ENCODE measurements around the gene POU3F4.

The POU3F4 gene

DNA sequence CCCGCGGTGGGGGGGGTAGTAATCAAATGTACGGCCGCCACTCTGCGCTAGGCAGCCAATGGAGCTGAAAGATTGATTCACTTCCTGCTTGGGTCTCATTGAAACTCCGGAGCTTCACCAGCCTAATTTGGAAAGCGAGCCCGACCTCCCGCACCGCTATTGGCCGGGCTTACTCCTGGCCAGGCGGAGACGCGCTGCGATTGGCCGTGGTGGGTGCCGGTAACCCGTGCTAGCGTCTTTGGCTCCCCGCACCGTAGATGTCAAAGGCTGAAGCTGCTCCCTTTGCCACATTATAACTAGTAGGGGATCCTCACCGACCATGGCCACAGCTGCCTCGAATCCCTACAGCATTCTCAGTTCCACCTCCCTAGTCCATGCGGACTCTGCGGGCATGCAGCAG lies at the start of gene POU3F4:
POU3F4 (plus strand) TSS at position 285 of the 400 bp plus-strand sequence; CDS start at position 320, 35 bp downstream.
- no peak for DNase-seq (ENCODE audit: low spot score)

DNA sequence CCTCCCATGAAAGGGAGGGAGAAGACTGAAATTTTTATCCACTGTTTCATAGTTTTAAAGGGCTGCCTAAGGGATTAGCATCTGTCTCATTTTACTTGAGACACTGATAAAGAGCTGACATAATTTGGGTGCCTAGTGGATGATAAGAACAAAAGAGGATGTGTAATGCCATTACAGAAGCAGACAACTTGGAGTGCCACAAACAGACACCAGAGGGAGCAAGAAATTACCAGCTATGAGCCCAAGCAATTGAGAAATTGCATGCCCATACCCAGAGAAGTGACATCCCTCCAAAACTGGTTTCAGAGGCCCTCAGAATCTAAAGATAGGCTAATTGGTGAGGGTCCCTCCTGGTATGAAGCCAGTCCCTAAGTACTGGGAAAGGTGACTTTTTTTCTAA lies 38.5 kb upstream of the POU3F4 start:
- DNase-seq (ENCODE audit: low spot score) = peak; percentile 9

DNA sequence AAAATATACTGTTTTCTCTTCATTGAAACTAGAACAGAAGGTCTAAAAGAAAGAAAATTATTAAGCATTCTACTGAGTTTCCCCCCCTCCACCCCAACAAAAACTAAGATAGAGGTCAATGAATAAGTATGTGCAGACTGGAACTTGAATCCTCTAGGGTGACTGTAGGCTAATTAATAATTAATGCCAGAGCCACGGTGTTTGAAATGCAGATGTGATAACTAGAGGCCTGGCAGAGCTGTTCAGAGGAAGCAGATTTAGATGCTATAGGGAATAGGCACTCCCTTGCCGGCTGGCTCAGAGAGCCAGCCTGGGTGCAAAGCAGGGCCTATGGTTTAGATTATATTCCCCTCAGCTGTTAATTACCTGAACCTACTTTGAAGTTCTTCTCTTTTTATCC lies 12.2 kb upstream of the POU3F4 start:
- DNase-seq (ENCODE audit: low spot score) = no peak

DNA sequence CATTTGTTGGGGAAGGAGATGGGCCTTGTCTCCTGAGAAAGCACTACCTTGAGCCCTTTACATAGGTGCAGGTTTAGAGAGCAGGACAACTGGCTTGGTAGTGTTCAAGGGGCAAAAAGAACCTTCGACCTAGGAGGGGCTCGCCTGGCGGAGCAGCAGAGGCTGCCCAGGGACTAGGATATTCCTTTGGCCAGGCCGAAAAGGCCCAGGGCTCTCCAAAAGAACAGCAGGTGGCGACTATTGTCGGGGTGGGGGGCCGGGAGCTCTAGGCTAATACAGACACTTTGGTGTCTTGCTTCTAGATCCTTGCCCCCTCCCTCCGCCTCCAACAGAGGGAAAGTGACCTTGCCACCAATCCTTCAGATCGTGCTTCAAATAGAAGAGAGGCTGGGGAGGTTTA lies 7.1 kb upstream of the POU3F4 start:
- no peak for DNase-seq (ENCODE audit: low spot score)

DNA sequence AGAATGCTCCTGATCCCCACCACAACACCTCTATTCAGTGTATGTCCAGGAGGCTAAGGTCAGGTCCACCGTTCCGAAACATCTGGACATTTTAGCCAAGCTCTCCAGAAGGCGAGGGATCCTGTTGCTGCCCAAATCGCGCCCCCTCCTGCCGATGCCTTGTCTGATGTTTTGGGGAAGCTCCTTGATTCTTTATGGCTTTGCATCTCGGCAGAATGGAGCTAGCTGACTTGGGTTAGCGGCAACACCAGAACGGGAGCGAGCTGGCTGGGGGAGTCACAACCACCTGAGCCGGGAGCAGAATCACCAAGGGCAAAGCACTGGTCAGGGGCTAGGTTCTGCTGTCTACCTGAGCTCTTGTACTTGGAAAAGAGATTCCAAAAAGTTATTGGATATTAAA lies 6.6 kb upstream of the POU3F4 start:
- DNase-seq (ENCODE audit: low spot score) = no peak

DNA sequence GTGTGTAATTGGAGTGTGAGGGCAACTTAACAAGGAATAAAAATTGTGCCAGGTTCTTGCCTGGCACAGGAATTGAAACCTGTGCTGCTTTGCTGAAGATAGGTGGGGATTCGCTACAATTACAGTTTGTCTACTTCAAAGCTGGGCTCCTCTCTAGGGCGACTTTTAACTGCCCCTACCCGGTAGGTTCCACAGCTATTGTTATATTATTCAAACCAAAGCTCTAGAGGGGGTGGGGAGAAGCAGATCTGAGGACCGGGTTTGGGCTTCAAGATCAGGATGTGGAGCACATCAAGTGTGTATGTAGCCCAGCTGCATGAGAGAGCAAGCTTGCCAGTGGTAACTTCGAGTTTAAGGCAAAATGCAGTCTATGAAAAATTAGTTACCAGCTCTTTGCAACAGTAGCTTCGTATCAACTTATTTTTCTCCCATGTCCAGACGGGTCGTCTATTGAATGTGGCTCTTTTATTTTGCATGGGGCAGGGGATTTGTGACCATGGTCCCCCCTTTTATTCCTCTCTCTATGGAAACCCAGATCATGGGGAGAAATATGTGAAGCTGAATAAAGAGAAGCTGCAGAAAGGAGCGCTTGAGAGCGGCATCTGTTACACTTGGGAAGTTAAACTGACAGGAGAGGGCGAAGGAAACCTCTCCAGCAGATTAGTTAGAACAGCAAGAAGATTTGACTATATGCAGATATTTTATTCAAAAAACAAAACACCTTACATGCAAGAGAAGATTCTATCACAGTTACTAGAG lies 3.2 kb upstream of the POU3F4 start:
- DNase-seq (ENCODE audit: low spot score) = no peak

DNA sequence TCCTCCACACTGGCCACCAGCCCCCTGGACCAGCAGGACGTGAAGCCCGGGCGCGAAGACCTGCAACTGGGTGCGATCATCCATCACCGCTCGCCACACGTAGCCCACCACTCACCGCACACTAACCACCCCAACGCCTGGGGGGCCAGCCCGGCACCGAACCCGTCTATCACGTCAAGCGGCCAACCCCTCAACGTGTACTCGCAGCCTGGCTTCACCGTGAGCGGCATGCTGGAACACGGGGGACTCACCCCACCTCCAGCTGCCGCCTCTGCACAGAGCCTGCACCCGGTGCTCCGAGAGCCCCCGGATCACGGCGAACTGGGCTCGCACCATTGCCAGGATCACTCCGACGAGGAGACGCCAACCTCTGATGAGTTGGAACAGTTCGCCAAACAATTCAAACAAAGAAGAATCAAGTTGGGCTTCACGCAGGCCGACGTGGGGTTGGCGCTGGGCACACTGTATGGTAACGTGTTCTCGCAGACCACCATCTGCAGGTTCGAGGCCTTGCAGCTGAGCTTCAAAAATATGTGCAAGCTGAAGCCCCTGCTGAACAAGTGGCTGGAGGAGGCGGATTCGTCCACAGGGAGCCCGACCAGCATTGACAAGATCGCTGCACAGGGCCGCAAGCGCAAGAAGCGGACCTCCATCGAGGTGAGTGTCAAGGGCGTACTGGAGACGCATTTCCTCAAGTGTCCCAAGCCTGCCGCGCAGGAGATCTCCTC lies 600 bp downstream of the POU3F4 start:
- DNase-seq (ENCODE audit: low spot score) = no peak

DNA sequence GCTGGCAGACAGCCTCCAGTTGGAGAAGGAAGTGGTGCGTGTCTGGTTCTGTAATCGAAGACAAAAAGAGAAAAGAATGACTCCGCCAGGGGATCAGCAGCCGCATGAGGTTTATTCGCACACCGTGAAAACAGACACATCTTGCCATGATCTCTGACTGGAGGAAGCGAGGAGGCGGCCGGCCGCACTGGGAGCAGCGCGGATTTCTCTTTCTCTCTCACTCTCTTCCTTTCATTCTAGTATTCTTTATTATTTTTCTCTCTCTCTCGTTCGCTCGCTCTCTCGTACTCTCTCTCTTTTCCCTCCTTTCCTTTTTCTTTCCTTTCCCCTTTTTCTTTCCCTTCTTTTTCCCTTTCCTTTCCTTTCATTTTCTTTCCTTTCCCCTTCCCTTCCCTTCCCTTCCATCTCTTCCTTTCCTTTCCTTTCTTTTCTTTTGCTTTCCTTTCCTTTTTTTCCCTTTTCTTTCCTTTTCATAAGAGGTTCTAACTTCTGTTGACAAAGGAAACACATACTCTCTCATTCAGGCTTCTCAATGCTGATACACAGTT lies 1.2 kb downstream of the POU3F4 start:
- DNase-seq (ENCODE audit: low spot score) = no peak

DNA sequence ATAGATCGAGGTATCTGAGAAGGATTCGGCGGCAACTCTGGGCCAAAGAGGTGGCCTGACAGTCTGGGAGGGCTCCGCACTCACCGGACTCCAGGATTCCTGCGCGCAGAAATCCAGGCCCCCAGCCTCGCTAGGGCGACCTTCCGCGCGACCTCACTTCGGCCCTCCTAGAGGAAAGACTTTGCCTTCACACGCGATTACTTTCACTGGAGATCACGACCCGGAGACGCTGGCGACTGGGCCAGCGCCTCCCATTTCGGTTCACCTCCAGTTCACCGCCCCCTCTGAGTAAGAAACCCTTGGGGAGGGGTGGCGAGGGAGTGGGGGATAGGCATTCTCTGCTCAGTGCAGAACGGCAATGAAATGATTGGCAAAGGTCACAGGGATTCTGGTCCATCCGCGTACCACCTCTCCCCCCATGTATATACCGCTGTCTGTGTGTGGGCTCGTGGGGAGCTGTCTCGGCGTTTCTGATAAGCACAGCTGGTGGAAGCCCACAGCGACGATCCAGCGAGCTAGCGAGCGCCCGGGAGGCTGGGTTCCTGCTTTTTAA lies 2.5 kb downstream of the POU3F4 start:
- no peak for DNase-seq (ENCODE audit: low spot score)

DNA sequence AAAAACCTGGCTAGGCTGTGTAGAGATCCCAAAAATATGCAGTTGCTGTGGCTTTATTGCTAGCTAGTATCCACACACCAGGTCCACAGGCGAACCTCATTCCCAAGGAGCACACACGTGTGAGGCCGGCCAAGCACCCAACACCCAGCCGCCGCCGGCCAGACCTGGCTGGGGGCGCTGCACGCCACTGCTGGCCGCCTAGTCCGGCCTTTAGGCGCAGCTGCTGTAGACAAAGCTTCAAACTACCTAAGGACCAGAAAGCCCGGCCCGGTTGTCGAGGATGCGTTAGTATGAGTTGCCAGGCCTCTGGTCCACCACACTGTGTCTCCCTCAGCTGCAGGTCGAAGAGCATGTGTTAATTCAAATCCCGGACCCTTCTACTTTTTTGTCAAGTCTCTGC lies 3.1 kb downstream of the POU3F4 start:
- DNase-seq (ENCODE audit: low spot score) = no peak

DNA sequence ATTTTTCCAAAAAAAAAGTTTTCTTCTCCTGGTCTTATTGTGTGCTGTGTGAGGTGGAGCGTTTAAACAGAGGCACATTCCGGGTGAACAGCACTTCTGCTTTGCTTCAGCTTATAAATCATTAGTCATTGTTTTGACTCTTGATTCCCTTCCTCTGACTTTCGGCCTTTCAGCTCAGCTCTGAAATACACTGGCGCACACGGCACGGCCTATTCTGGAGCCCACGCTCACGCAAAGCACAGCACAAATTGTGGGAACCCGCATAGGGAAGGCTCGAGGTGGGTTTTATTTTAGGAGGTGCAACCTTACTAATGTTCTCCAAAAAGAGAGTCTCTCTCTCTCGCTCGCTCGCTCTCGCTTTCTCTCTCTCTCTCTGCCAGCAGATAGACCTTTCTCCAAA lies 4.0 kb downstream of the POU3F4 start:
- no peak for DNase-seq (ENCODE audit: low spot score)

DNA sequence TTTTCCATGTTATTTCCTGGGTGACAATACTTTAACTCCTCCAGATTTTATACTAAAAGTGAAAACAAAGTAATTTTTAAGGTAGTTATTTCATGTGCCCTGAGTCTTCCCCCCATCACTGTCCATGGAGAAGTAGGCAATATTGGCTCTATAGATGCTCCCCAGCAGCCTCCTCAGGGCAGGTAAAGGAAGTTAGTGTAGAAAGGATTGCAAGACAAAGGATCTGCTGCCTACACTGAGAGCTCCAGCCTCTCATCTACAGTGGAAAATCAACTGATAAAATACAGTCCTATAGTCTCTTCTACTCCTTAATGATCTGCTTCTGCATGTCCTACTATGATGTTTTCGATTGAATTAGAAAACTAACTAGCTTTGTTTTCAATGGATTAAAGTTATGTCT lies 8.5 kb downstream of the POU3F4 start:
- DNase-seq (ENCODE audit: low spot score) = no peak

DNA sequence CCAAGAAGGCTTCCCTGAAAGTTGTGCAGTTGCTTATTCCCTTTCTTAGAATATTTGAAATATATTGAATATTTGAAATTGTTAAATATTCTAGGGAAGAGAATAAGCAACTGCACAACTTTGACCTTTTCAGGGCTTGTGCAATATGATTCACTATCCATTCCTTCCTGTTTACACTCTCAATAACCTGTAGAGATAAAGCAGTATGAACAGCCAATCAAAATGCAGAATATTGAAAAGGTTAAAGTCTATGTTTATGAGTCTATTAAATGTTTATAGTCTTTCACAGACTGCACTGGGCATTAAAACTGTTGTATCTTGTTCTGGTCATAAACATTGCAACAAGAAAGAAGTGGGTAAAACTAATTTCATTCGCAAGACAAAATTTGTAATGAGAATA lies 13.8 kb downstream of the POU3F4 start:
- DNase-seq (ENCODE audit: low spot score) = no peak

DNA sequence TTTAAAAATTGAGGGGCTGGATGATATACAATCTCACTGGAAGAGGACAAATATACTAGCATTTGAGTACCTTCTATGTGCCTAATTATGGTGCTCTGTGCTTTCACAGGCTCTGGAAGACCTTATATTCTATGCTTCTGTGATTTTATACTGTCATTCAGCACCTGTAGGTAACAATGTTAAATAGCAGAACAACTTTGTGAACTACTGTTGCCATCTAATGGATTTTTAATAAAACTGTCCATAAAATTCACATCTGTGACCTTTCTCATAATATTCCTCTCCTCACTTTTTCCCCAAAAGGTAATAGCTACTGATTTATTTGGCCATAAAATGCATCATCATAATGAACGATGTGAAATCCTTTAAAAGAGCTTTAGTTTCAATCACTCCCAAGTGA lies 21.9 kb downstream of the POU3F4 start:
- DNase-seq (ENCODE audit: low spot score) = no peak

DNA sequence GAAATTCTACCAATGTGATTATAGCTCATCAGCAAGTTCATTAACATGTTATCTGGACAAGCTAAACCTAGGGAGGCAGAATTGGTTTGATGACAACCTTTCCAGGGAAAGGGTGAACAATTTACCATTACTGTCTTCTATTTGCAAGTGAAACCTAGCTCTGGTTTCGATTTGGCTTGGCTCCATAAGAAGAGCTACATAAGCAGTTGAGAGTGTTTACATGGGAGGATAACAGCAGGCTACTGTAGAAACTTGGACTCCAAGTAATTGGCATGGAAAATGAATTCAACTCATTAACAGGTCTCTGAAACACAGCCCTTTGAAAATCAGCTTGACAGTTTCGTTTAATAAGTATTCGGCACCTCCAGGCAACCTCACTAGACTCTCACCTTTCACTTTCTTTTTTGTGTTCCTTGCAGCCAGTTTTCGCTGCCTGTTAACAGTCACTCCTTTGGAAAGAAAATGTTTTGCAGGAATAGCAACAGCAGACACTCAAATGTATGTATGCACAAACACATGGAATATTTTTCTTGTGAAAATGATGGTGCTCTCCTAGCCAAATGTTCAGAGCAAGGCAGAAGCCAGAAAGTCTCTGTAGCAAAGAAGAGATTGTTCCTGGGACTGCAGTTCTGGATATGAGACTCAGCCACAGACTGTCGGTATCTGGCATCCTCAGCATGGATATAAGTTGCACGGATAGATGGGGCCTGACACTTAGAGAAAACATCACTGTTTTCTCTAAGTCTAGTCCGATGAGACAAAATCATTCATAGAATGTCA lies 27.5 kb downstream of the POU3F4 start:
- no peak for DNase-seq (ENCODE audit: low spot score)

Measured in COLO829 (cell line).